Natural killer cell treated with Interleukin-12 subunit alpha and Interleukin-12 subunit beta and Interleukin-15 and Interleukin-18, amount 100 ng/mL, for 72 hours (primary cell): Measurements from ENCODE around the gene CDK14. TPM values are rescaled to one million over a fixed set of nuclear protein-coding genes. Genes with fewer than 3 reads are reported as not detected.

Experiments
- ATAC-seq, 2 donors: fragments of 150-1000 bp; cut with Tn5 transposase in 1 of 2; sonication (Bioruptor Pico), chemical (Tn5 transposase) in 1 of 2; 2 replicates each; pipeline ENCODE4 v1.10.0; 2021
- DNase-seq: peaks from one replicate; pipeline ENCODE4 v3.0.0; 2022; ENCODE audit warnings: low spot score
- H3K27ac Mint-ChIP-seq, 2 donors: 1 replicate in 1 of 2; 2 replicates in 1 of 2; pipeline ENCODE4 v1.8.0; 2022; ENCODE audit warnings: mixed read lengths in 2 of 2, mild to moderate bottlenecking in 1 of 2, moderate library complexity in 1 of 2
- H3K27me3 Mint-ChIP-seq, 2 donors: 1 replicate in 1 of 2; 2 replicates in 1 of 2; pipeline ENCODE4 v1.8.0; 2022; ENCODE audit warnings: mixed read lengths in 2 of 2
- H3K36me3 Mint-ChIP-seq: one replicate; pipeline ENCODE4 v1.8.0; 2022; ENCODE audit warnings: mixed read lengths
- H3K4me1 Mint-ChIP-seq, 2 donors: 1 replicate in 1 of 2; 2 replicates in 1 of 2; pipeline ENCODE4 v1.8.0; 2022; ENCODE audit warnings: low read depth in 2 of 2, mixed read lengths in 2 of 2, mild to moderate bottlenecking in 1 of 2
- H3K4me3 Mint-ChIP-seq: one replicate; pipeline ENCODE4 v1.8.0; 2022; ENCODE audit warnings: mixed read lengths
- H3K9me3 Mint-ChIP-seq: 2 replicates; pipeline ENCODE4 v1.8.0; 2022; ENCODE audit warnings: mixed read lengths
- total RNA-seq, 2 donors: library from RNA; stranded (reverse); gene quantifications; one replicate each; pipeline ENCODE4 v1.2.3, GENCODE V29; 2022

The CDK14 gene
- total RNA-seq, 2 donors from 2014 or later: 0.76 to 2.8 TPM

- Mint-ChIP-seq H3K4me1 (no peaks in the 10 kb centered on the region), H3K9me3 (no peaks in the 10 kb centered on the region), H3K27ac (no peak overlapping the region), H3K27me3 (no peaks in the 10 kb centered on the region), H3K4me3 (no peak overlapping the region), H3K36me3 (peaks cover 6% of the 10 kb centered on the region)
- ATAC-seq: no peak
- DNase-seq: no peak
These were observed 544.9 kb downstream of the CDK14 start for GRCh38 chr7:91140982-91141381.

- Mint-ChIP-seq H3K27me3 (no peaks in the 10 kb centered on the region), H3K36me3 (peaks cover 6% of the 10 kb centered on the region), H3K27ac (no peak overlapping the region), H3K4me1 (no peaks in the 10 kb centered on the region), H3K4me3 (no peak overlapping the region), H3K9me3 (no peaks in the 10 kb centered on the region)
- DNase-seq (no peak), ATAC-seq (no peak)
These were observed 546.6 kb downstream of the CDK14 start for GRCh38 chr7:91142743-91143142.

GRCh38 chr7:91149341-91150246, 553.5 kb downstream of the CDK14 start:
- DNase-seq (no peak), ATAC-seq (no peak)
- H3K4me1 Mint-ChIP-seq: no peaks in the 10 kb centered on the region
- H3K9me3 Mint-ChIP-seq: peaks cover 2% of the 10 kb centered on the region
- H3K27ac Mint-ChIP-seq: no peak overlapping the region
- H3K4me3 Mint-ChIP-seq: no peak overlapping the region
- no peaks in the 10 kb centered on the region for H3K27me3 Mint-ChIP-seq
- H3K36me3 Mint-ChIP-seq: no peaks in the 10 kb centered on the region

DNA sequence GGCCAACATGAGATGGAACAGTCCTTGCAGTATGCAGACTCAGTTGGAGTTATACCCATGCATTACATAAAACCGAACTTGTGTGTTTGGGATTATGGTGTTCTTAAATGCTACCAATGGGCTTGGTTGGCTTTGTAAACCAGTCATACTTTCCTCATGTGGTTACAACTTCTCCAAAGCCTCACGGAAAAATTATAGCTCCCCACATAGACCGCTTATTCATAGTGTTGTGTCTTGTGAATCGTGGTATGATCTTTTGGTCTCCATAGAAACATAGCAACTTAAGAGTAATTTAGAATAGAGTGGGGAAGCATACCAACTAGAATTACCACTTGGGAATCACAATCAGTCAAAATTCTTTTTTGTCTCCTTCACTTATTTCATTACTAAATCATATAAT, 555.8 kb downstream of the CDK14 start:
- Mint-ChIP-seq H3K4me3 (no peak overlapping the region), H3K36me3 (no peaks in the 10 kb centered on the region), H3K4me1 (no peaks in the 10 kb centered on the region), H3K27me3 (no peaks in the 10 kb centered on the region), H3K27ac (no peak overlapping the region), H3K9me3 (peaks cover 6% of the 10 kb centered on the region)
- ATAC-seq: no peak
- DNase-seq: no peak

- Mint-ChIP-seq H3K4me3 (no peak overlapping the region), H3K27ac (no peak overlapping the region), H3K27me3 (no peaks in the 10 kb centered on the region), H3K4me1 (no peaks in the 10 kb centered on the region), H3K36me3 (no peaks in the 10 kb centered on the region), H3K9me3 (peaks cover 6% of the 10 kb centered on the region)
- DNase-seq (no peak), ATAC-seq (no peak)
These were observed 560.4 kb downstream of the CDK14 start for GRCh38 chr7:91156316-91157185.

GRCh38 chr7:91157579-91158320, 561.6 kb downstream of the CDK14 start:
- Mint-ChIP-seq H3K27me3 (no peaks in the 10 kb centered on the region), H3K4me1 (no peaks in the 10 kb centered on the region), H3K27ac (no peak overlapping the region), H3K36me3 (no peaks in the 10 kb centered on the region), H3K4me3 (no peak overlapping the region), H3K9me3 (peaks cover 6% of the 10 kb centered on the region)
- no peak for DNase-seq
- no peak for ATAC-seq

- no peak overlapping the region for H3K4me3 Mint-ChIP-seq
- no peak for ATAC-seq
These were observed 566.3 kb downstream of the CDK14 start for GRCh38 chr7:91162436-91162835.

DNA sequence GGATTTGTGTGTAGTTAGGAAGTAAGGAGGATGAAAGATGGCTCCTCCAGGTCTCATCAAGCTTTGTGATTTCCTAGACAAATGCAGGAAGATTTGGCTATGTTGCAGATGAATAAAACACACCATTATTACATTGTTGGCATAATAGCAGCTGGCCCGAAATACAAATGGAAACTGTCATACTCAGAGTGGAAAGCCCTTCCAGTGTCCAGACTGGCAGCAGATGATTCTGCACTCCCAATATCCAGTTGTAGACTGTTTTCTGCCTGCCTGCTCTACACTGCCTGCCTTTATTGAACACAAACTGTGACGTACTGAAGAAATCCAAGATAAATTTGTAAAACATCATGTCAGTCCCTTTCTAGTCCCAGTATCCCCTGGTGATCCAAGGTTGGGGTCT, 568.4 kb downstream of the CDK14 start:
- Mint-ChIP-seq H3K36me3 (no peaks in the 10 kb centered on the region), H3K9me3 (no peaks in the 10 kb centered on the region), H3K4me3 (no peak overlapping the region), H3K27me3 (no peaks in the 10 kb centered on the region), H3K4me1 (no peaks in the 10 kb centered on the region), H3K27ac (no peak overlapping the region)
- no peak for DNase-seq
- ATAC-seq: no peak

More at GRCh38 chr7:91162436-91162835, 566.3 kb downstream of the CDK14 start:
- H3K36me3 Mint-ChIP-seq: no peaks in the 10 kb centered on the region
- H3K9me3 Mint-ChIP-seq: no peaks in the 10 kb centered on the region
- H3K27me3 Mint-ChIP-seq: no peaks in the 10 kb centered on the region
- no peak overlapping the region for H3K27ac Mint-ChIP-seq
- no peak for DNase-seq
- no peaks in the 10 kb centered on the region for H3K4me1 Mint-ChIP-seq

- Mint-ChIP-seq H3K4me1 (no peaks in the 10 kb centered on the region), H3K36me3 (no peaks in the 10 kb centered on the region), H3K9me3 (no peaks in the 10 kb centered on the region), H3K27ac (no peak overlapping the region), H3K4me3 (no peak overlapping the region), H3K27me3 (no peaks in the 10 kb centered on the region)
- ATAC-seq (no peak), DNase-seq (no peak)
These were observed 569.1 kb downstream of the CDK14 start for GRCh38 chr7:91165006-91165845.

- Mint-ChIP-seq H3K4me1 (no peaks in the 10 kb centered on the region), H3K27ac (no peak overlapping the region), H3K36me3 (no peaks in the 10 kb centered on the region), H3K4me3 (no peak overlapping the region), H3K9me3 (no peaks in the 10 kb centered on the region), H3K27me3 (no peaks in the 10 kb centered on the region)
- ATAC-seq (no peak), DNase-seq (no peak)
These were observed 569.7 kb downstream of the CDK14 start for GRCh38 chr7:91165846-91166230.

DNA sequence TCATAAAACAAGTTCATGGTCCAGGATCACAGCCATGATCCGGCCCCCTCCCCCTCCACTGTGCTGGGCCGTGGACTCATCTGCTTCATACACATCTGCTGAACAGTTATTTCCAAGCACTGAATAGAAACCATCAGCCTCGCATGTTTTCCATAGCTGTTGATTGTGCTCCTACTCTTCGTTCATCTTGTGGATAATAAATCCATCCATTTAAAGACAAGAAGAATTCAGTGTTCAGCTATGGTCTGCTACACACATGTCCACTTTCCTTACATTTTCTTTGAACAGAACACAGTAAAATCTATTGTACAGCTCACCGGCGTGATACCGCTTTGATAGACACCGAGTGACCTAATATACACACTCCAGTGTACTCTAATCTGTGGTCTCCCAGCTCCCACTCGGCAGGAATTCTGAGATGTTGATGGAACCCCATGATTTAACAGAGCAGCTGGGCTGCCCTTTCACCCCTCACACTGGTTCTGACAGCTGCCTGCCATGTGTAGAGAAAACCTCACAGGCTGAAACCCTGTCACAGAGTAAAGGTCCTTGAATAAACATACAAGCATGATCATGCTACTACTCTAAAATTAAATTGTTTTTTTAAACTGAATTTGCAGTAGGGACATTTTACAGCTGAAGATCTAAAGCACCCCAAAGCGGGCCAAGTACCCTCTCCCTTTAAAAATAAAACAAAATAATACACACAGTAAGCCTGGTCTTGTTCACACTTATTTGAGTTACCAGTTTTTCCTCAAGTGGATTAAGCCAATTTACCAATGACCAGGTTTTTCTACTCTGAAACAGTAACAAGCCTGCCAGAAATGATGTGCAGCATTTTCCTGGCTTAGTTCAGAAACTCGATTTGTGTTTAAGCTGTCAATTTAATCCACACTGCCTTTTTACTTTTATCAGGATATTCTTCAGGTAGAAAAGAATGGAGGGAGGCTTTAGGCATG, 573.0 kb downstream of the CDK14 start:
- Mint-ChIP-seq H3K27me3 (no peaks in the 10 kb centered on the region), H3K4me3 (no peak overlapping the region), H3K4me1 (no peaks in the 10 kb centered on the region), H3K36me3 (no peaks in the 10 kb centered on the region), H3K27ac (no peak overlapping the region), H3K9me3 (peaks cover 3% of the 10 kb centered on the region)
- DNase-seq: no peak
- ATAC-seq: no peak

DNA sequence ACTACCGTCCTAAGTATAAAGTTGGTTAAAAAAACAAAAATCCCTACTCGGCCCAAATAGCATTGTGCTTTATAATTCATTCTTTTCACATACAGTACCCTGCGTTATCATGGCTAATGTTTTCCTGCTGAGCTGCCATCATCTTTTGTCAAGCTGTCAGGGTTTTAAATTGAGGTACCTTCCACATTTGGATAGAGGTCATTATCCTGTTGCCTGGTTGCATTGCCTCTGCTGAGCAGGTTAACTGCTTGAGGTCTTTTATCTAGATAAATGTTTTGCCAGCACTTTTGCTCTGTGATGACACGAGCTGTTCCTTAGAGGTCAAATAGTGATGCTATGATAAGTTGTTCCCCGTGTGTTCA, 573.7 kb downstream of the CDK14 start:
- ATAC-seq (no peak), DNase-seq (no peak)
- H3K36me3 Mint-ChIP-seq: no peaks in the 10 kb centered on the region
- peaks cover 3% of the 10 kb centered on the region for H3K9me3 Mint-ChIP-seq
- no peaks in the 10 kb centered on the region for H3K27me3 Mint-ChIP-seq
- H3K4me3 Mint-ChIP-seq: no peak overlapping the region
- H3K4me1 Mint-ChIP-seq: no peaks in the 10 kb centered on the region
- H3K27ac Mint-ChIP-seq: no peak overlapping the region
